Activated CD8-positive, alpha-beta T cell treated with anti-CD3 and anti-CD28 coated beads for 36 hours (primary cell): Measurements from ENCODE around the gene CLEC16A. TPM values are rescaled to one million over a fixed set of nuclear protein-coding genes. Genes with fewer than 3 reads are reported as not detected.

ENCODE experiments used
- ATAC-seq: fragments of 200-7000 bp; cut with Tn5 transposase; one replicate; pipeline ENCODE4 v1.10.0; 2021; ENCODE audit warnings: mild to moderate bottlenecking, moderate library complexity
- CTCF ChIA-PET: fragments of 350-600 bp; sonication (Branson Sonifier 250); formaldehyde crosslinking; loops from one replicate; lab custom pipeline; 2021; ENCODE audit warnings: antibody characterized with exemption; lab: Charles Lee
- POLR2A ChIA-PET: fragments of 350-600 bp; sonication (Branson Sonifier 250); formaldehyde crosslinking; loops from one replicate; lab custom pipeline; 2021; ENCODE audit warnings: antibody characterized with exemption; lab: Charles Lee
- DNase-seq: peaks from one replicate; pipeline ENCODE4 v3.0.0-alpha.2; 2020
- H3K27ac Mint-ChIP-seq: one replicate; pipeline ENCODE4 v1.8.0; 2021; ENCODE audit warnings: mild to moderate bottlenecking, mixed read lengths
- H3K27me3 Mint-ChIP-seq: one replicate; pipeline ENCODE4 v1.8.0; 2021; ENCODE audit warnings: mixed read lengths
- H3K36me3 Mint-ChIP-seq: one replicate; pipeline ENCODE4 v1.8.0; 2021; ENCODE audit warnings: low read depth, mixed read lengths
- H3K4me1 Mint-ChIP-seq: one replicate; pipeline ENCODE4 v1.8.0; 2021; ENCODE audit warnings: low read depth, mixed read lengths
- H3K4me3 Mint-ChIP-seq: one replicate; pipeline ENCODE4 v1.8.0; 2021; ENCODE audit warnings: mild to moderate bottlenecking, moderate library complexity, mixed read lengths
- H3K9me3 Mint-ChIP-seq: one replicate; pipeline ENCODE4 v1.8.0; 2021; ENCODE audit warnings: mixed read lengths
- intact Hi-C: fragments of 100-400 bp; cut with micrococcal nuclease; formaldehyde crosslinking; loops from one replicate; pipeline ENCODE4 v1.10.0; 2022
- total RNA-seq, 2 experiments: library from RNA; stranded (reverse); gene quantifications; one replicate each; pipeline ENCODE4 v1.2.3, GENCODE V29; 2021
- TF ChIP-seq, protein P1 (sequence below): fragments of 200-600 bp; IDR thresholded peaks from one replicate; pipeline ENCODE4 v1.8.0; 2022; ENCODE audit warnings: antibody characterized with exemption, mild to moderate bottlenecking

The CLEC16A gene
- total RNA-seq, 2 experiments from 2014 or later = 20.4 to 21.7 TPM

DNA sequence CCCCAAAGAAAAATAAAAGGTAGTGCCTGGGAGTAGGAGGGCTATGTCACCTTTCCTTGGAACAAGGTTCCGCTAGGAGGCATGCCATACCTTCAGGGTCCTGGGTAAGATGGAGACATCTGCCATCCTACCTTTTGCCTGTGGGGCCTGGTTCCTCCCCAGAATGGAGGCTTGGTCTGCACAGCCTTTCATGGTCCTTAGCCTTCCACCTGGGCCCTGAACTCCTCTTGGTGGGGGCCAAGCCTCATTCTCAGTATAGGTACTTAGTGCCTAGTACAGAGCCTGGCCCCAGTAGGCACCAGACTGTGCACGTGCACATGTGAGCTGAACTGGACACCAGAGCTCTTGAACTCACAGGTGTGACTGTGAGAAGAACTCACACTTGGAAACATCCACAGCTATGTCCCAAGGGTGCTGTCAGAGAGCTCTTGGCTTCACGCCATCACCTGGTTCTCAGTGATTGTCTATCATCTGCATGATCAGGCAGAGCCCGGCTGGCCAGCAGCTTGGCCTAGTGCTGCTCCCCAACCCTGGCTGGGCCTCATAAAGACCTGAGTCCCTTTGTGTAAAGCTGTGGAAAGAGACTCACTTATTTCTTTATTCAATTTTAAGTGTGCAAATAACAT, 168.5 kb downstream of the CLEC16A start:
- no peak for DNase-seq
- ChIA-PET POLR2A (interaction anchor here (0.6 to 2.7 kb wide), 9 partner anchors 8 to 1088 kb away, joined by 3 to 15 read pairs (median 4); no protein-coding TSS in a partner anchor), CTCF (interaction anchor here (1.3 to 2.4 kb wide), 5 partner anchors 8 to 141 kb away, joined by 3 to 8 read pairs (median 5); no protein-coding TSS in a partner anchor)
- ATAC-seq = no peak
- H3K4me3 Mint-ChIP-seq = peak overlapping the region; percentile 31
- peaks cover 54% of the 10 kb centered on the region for H3K4me1 Mint-ChIP-seq
- H3K36me3 Mint-ChIP-seq = peaks cover 27% of the 10 kb centered on the region
- H3K9me3 Mint-ChIP-seq = peaks cover 10% of the 10 kb centered on the region
- TF ChIP-seq, protein P1, sequence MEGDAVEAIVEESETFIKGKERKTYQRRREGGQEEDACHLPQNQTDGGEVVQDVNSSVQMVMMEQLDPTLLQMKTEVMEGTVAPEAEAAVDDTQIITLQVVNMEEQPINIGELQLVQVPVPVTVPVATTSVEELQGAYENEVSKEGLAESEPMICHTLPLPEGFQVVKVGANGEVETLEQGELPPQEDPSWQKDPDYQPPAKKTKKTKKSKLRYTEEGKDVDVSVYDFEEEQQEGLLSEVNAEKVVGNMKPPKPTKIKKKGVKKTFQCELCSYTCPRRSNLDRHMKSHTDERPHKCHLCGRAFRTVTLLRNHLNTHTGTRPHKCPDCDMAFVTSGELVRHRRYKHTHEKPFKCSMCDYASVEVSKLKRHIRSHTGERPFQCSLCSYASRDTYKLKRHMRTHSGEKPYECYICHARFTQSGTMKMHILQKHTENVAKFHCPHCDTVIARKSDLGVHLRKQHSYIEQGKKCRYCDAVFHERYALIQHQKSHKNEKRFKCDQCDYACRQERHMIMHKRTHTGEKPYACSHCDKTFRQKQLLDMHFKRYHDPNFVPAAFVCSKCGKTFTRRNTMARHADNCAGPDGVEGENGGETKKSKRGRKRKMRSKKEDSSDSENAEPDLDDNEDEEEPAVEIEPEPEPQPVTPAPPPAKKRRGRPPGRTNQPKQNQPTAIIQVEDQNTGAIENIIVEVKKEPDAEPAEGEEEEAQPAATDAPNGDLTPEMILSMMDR = no peak
- intact Hi-C loops = loop anchor here (5.0 kb wide), 1 partner anchor 141 kb away; no protein-coding TSS in a partner anchor
- H3K27me3 Mint-ChIP-seq = no peaks in the 10 kb centered on the region
- peak overlapping the region; percentile 69 for H3K27ac Mint-ChIP-seq

DNA sequence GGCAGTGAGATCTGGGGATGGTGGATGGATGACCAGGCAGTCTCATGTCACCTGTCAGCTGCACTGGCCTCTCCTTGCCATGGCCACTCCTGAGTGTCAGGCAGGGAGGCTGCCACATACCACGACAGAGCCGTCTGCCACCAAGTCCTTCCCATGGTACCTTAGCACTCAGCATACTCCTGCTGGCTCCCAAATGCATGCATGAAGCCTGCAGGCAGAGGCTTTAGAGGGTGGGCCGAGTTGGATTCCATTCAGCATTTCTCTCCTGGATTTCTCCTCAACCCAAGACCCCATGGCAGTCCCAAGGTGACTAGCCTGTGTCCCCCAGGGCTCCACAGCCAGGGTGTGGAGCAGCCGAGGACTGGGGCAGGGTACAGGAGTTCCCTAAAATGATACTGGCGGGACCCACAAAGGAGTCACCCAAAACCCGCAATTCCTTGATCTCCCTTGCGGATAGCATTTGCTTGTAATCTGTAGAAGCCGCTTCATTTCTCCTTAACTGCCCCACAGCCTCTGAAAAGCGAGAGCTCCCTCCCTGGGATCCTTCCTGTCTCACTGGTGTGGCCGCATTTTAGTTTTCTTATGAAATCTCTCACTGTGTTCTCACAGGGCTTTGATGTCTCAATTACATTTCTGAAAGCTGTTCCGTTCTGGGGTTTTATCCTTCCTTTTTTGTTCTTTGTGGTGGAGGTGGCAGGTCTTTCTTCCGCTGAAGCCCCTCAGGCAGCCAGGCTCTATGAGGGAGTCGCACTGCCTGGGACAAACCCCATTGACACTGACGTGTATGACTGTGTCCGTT, 170.2 kb downstream of the CLEC16A start:
- Mint-ChIP-seq H3K4me1 (peaks cover 61% of the 10 kb centered on the region), H3K27ac (peak overlapping the region; percentile 93), H3K4me3 (peak overlapping the region; percentile 55), H3K9me3 (peaks cover 10% of the 10 kb centered on the region), H3K27me3 (no peaks in the 10 kb centered on the region), H3K36me3 (peaks cover 32% of the 10 kb centered on the region)
- TF ChIP-seq, protein P1 = no peak
- intact Hi-C loops = loop anchor here (2.0 to 5.0 kb wide), 2 partner anchors 14 to 142 kb away; no protein-coding TSS in a partner anchor
- DNase-seq (peak; percentile 68), ATAC-seq (peak; percentile 86)
- ChIA-PET POLR2A (interaction anchor here (0.7 to 2.7 kb wide), 16 partner anchors 10 to 257 kb away, joined by 3 to 15 read pairs (median 3); partner anchors contain the start of gene SOCS1), CTCF (interaction anchor here (1.0 to 2.4 kb wide), 5 partner anchors 9 to 165 kb away, joined by 3 to 8 read pairs (median 4); no protein-coding TSS in a partner anchor)

DNA sequence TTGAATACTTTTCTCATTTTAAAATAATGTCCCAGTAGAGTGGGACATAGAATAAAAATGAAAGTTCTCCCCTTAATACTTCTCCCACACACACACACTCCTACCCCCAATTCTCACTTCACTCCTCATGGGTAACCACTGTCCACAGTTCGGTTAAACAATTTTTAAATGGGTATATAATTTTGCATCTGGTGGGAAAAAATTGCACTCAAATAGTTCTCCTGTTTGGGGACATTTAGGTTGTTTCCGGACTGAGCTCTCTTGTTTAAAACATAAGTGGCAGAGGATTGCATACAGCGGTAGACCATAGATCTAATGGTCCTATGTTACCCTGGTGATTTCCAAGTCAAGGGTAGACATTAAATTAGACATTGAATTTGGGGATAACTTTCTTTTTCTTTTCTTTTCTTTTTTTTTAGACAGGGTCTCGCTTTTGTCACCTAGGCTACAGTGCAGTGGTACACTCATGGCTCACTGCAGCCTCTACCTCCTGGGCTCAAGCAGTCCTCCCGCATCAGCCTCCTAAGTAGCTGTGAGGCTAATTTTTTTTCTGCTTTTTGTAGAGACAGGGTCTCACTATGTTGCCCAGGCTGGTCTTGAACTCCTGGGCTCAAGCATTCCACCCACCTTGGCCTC, 173.3 kb downstream of the CLEC16A start:
- H3K36me3 Mint-ChIP-seq = peaks cover 35% of the 10 kb centered on the region
- intact Hi-C loops = no loop called here
- CTCF ChIA-PET = no interaction called here

DNA sequence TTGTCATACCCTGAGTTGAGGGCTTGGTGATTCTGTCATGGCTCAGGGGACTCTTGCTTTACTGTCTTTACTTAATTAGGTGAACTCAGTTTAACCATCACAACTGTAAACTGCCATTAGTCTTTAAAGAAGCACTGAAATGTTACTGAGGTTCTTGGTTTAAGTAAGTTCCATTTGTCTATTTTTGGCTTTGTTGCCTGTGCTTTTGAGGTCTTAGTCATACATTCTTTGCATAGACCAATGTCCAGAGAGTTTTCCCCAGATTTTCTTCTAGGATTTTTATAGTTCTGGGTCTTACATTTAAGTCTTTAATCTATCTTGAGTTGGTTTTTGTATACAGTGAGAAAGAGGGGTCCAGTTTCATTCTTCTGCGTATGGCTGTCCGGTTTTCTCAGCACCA, 174.1 kb downstream of the CLEC16A start:
- no peaks in the 10 kb centered on the region for H3K27me3 Mint-ChIP-seq
- no peak overlapping the region for H3K27ac Mint-ChIP-seq
- DNase-seq (no peak), ATAC-seq (no peak)
- ChIA-PET POLR2A (no interaction called here), CTCF (no interaction called here)
- peaks cover 36% of the 10 kb centered on the region for H3K36me3 Mint-ChIP-seq
- H3K4me1 Mint-ChIP-seq = peaks cover 51% of the 10 kb centered on the region
- intact Hi-C loops = no loop called here
- H3K9me3 Mint-ChIP-seq = no peaks in the 10 kb centered on the region
- no peak overlapping the region for H3K4me3 Mint-ChIP-seq
- TF ChIP-seq, protein P1 = no peak

More for the DNA sequence above, 173.3 kb downstream of the CLEC16A start:
- TF ChIP-seq, protein P1 = no peak
- H3K4me1 Mint-ChIP-seq = peaks cover 58% of the 10 kb centered on the region
- H3K27me3 Mint-ChIP-seq = no peaks in the 10 kb centered on the region
- no peak overlapping the region for H3K4me3 Mint-ChIP-seq
- H3K9me3 Mint-ChIP-seq = no peaks in the 10 kb centered on the region
- ATAC-seq = no peak
- DNase-seq = no peak
- POLR2A ChIA-PET = no interaction called here
- peak overlapping the region; percentile 4 for H3K27ac Mint-ChIP-seq
